ENCODE measurements around the gene NAT10. TPM values are rescaled to one million over a fixed set of nuclear protein-coding genes. Genes with fewer than 3 reads are reported as not detected.

The NAT10 gene
- polyA plus RNA-seq, 1 of the 3 experiments (the other 2 are of a cell fraction): 31.0 TPM

DNA sequence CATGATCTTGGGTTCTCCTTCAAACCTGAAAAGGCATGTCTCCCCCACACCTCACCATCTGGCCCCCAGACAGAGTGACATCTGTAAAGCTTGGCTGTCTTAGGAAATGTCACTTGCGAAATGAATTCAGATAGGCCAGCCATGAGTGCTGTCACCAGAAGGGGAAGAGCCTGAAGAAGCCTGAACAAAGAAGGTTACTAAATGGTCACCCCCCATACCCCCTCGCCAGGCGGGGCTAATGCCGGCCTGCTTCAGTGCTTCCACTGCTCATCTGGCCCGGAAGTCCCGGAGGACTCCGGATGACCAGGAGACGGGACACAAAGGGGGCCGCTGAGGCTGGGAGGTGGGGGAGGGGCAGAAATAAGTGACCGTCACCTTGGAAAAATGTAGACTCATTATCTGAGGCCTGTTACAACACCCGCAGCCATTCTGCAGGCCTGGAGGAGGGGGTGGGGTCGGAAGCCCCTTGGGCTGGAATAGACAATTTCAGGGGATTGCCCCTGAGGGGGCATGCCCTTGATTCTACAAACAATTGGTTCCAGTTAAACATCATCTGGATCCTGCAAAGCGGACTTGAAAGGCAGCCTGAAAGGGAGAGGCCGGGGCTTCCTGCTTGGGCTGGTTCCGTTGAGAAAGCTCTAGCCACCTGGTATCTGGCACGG, 43.2 kb downstream of the NAT10 start:
- no peak for DNase-seq
- Histone ChIP-seq H3K27me3 (ENCODE audit: insufficient read depth) (no peaks in the 10 kb centered on the region), H4K20me1 (ENCODE audit: insufficient read depth) (no peaks in the 10 kb centered on the region), H3K9ac (no peak overlapping the region), H3K9me2 (no peaks in the 10 kb centered on the region), H3K79me2 (ENCODE audit: insufficient read depth) (no peaks in the 10 kb centered on the region), H3K27ac (ENCODE audit: low read depth in 2 of 2, low read length in 1 of 2) (no peak overlapping the region), H3K9me3 (no peaks in the 10 kb centered on the region), H3K4me2 (no peak overlapping the region), H3F3A (replicated peaks; ENCODE audit: insufficient read depth) (no peaks in the 10 kb centered on the region), H3K4me3 (ENCODE audit: low read depth in 2 of 2, low read length in 1 of 2) (no peak overlapping the region), H3K4me1 (ENCODE audit: control insufficient read depth in 1 of 2, insufficient read depth in 2 of 2, low read depth in 1 of 2, low read length in 1 of 2) (peaks cover 0 to 28% of the 10 kb centered on the region in 2 experiments; a peak in 3 of 4 replicates), H3K36me3 (replicated peaks in 1 of 2; ENCODE audit: control insufficient read depth in 1 of 2, insufficient read depth in 2 of 2, low read length in 1 of 2) (peaks cover 26 to 78% of the 10 kb centered on the region in 2 experiments), H2AFZ (ENCODE audit: low read depth) (no peak overlapping the region)
- TF ChIP-seq FOXM1 (IDR thresholded peaks at IDR 0.05; ENCODE audit: low read depth): no peak
- no peak for TF ChIP-seq RAD21 (IDR thresholded peaks at IDR 0.05; ENCODE audit: low read length)
- no peak for TF ChIP-seq ELF1 (IDR thresholded peaks at IDR 0.05)
- TF ChIP-seq SMC3 (IDR thresholded peaks at IDR 0.05; ENCODE audit: low read depth, low read length): no peak
- TF ChIP-seq, protein P1, sequence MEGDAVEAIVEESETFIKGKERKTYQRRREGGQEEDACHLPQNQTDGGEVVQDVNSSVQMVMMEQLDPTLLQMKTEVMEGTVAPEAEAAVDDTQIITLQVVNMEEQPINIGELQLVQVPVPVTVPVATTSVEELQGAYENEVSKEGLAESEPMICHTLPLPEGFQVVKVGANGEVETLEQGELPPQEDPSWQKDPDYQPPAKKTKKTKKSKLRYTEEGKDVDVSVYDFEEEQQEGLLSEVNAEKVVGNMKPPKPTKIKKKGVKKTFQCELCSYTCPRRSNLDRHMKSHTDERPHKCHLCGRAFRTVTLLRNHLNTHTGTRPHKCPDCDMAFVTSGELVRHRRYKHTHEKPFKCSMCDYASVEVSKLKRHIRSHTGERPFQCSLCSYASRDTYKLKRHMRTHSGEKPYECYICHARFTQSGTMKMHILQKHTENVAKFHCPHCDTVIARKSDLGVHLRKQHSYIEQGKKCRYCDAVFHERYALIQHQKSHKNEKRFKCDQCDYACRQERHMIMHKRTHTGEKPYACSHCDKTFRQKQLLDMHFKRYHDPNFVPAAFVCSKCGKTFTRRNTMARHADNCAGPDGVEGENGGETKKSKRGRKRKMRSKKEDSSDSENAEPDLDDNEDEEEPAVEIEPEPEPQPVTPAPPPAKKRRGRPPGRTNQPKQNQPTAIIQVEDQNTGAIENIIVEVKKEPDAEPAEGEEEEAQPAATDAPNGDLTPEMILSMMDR (IDR thresholded peaks at IDR 0.05): no peak
- TF ChIP-seq, protein P2, sequence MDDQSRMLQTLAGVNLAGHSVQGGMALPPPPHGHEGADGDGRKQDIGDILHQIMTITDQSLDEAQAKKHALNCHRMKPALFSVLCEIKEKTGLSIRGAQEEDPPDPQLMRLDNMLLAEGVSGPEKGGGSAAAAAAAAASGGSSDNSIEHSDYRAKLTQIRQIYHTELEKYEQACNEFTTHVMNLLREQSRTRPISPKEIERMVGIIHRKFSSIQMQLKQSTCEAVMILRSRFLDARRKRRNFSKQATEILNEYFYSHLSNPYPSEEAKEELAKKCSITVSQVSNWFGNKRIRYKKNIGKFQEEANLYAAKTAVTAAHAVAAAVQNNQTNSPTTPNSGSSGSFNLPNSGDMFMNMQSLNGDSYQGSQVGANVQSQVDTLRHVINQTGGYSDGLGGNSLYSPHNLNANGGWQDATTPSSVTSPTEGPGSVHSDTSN (IDR thresholded peaks at IDR 0.05): no peak
- no peak for TF ChIP-seq YY1 (IDR thresholded peaks at IDR 0.05; ENCODE audit: low read depth)
- TF ChIP-seq FOSL2 (IDR thresholded peaks at IDR 0.05; ENCODE audit: borderline replicate concordance, low read depth): no peak
- no peak for TF ChIP-seq TCF12 (IDR thresholded peaks at IDR 0.05)
- TF ChIP-seq, protein P3, sequence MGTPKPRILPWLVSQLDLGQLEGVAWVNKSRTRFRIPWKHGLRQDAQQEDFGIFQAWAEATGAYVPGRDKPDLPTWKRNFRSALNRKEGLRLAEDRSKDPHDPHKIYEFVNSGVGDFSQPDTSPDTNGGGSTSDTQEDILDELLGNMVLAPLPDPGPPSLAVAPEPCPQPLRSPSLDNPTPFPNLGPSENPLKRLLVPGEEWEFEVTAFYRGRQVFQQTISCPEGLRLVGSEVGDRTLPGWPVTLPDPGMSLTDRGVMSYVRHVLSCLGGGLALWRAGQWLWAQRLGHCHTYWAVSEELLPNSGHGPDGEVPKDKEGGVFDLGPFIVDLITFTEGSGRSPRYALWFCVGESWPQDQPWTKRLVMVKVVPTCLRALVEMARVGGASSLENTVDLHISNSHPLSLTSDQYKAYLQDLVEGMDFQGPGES (IDR thresholded peaks at IDR 0.05; ENCODE audit: low read depth, low read length): no peak
- TF ChIP-seq TEAD4 (IDR thresholded peaks at IDR 0.05; ENCODE audit: borderline replicate concordance, insufficient read depth): no peak
- TF ChIP-seq, protein P4, sequence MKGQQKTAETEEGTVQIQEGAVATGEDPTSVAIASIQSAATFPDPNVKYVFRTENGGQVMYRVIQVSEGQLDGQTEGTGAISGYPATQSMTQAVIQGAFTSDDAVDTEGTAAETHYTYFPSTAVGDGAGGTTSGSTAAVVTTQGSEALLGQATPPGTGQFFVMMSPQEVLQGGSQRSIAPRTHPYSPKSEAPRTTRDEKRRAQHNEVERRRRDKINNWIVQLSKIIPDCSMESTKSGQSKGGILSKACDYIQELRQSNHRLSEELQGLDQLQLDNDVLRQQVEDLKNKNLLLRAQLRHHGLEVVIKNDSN (IDR thresholded peaks at IDR 0.05; ENCODE audit: borderline replicate concordance, low read depth): no peak
- TF ChIP-seq CHD2 (IDR thresholded peaks at IDR 0.05; ENCODE audit: low read length, partially characterized antibody): no peak
- no peak for TF ChIP-seq EP300 (IDR thresholded peaks at IDR 0.05; ENCODE audit: borderline replicate concordance in 1 of 2, low read depth in 1 of 2, low read length in 1 of 2)
- no peak for TF ChIP-seq GABPA (IDR thresholded peaks at IDR 0.05; ENCODE audit: low read depth)
- TF ChIP-seq, protein P5, sequence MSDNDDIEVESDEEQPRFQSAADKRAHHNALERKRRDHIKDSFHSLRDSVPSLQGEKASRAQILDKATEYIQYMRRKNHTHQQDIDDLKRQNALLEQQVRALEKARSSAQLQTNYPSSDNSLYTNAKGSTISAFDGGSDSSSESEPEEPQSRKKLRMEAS (IDR thresholded peaks at IDR 0.05; ENCODE audit: low read depth): no peak
- no peak for TF ChIP-seq NRF1 (IDR thresholded peaks at IDR 0.05; ENCODE audit: low read depth, low read length)
- TF ChIP-seq POLR2AphosphoS5 (IDR thresholded peaks at IDR 0.05; ENCODE audit: low read depth, low read length): no peak
- TF ChIP-seq, protein P6, sequence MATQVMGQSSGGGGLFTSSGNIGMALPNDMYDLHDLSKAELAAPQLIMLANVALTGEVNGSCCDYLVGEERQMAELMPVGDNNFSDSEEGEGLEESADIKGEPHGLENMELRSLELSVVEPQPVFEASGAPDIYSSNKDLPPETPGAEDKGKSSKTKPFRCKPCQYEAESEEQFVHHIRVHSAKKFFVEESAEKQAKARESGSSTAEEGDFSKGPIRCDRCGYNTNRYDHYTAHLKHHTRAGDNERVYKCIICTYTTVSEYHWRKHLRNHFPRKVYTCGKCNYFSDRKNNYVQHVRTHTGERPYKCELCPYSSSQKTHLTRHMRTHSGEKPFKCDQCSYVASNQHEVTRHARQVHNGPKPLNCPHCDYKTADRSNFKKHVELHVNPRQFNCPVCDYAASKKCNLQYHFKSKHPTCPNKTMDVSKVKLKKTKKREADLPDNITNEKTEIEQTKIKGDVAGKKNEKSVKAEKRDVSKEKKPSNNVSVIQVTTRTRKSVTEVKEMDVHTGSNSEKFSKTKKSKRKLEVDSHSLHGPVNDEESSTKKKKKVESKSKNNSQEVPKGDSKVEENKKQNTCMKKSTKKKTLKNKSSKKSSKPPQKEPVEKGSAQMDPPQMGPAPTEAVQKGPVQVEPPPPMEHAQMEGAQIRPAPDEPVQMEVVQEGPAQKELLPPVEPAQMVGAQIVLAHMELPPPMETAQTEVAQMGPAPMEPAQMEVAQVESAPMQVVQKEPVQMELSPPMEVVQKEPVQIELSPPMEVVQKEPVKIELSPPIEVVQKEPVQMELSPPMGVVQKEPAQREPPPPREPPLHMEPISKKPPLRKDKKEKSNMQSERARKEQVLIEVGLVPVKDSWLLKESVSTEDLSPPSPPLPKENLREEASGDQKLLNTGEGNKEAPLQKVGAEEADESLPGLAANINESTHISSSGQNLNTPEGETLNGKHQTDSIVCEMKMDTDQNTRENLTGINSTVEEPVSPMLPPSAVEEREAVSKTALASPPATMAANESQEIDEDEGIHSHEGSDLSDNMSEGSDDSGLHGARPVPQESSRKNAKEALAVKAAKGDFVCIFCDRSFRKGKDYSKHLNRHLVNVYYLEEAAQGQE (IDR thresholded peaks at IDR 0.05; ENCODE audit: low read depth, low read length): no peak
- ChIA-PET POLR2A (interaction anchor here (2.5 kb wide), 1 partner anchor 209 kb away, joined by 13 read pairs; the partner anchor contains the start of gene ABTB2), CTCF (interaction anchor here (0.7 to 5.7 kb wide), 8 partner anchors 13 to 296 kb away, joined by 3 to 61 read pairs (median 8); no protein-coding TSS in a partner anchor)
- 96% methylated on average over 11 of the region's 16 CpGs for WGBS (ENCODE audit: low lambda C conversion rate)

All from SK-N-SH (cell line).